ENCODE data around the gene NEU1.

NEU1 gene

DNA sequence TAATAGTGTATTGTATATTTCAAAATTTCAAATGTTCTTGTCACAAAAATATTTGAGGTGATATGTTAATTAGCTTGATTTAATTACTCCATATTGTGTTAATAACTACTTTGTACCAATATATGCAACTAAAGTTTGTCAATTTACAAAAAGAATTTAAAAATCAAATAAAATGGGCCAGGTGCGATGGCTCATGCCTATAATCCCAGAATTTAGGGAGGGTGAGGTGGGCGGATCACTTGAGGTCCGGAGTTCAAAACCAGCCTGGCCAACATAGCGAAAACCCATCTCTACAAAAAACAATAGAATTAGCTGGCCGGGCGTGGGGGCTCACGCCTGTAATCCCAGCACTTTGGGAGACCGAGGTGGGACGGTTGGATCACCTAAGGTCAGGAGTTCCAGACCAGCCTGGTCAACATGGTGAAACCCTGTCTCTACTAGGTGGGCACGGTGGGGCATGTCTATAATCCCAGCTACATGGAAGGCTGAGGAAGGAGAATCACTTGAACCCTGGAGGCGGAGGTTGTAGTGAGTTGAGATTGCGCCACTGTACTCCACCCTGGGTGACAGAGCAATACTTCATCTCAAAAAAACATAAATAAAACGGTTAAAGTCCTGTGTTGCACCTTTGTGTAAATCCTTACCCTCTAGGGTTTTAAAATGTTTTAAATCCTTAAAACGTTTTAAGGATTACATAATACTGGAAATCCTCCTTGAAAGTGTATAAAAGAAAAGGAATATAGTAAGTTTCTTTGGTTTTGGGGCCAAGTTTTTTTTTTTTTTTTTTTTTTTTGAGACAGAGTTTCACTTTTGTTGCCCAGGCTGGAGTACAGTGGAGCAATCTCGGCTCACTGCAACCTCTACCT is 31.0 kb downstream of the NEU1 start:
- Histone ChIP-seq H3K27me3 (replicated peaks; ENCODE audit: control insufficient read depth, insufficient read depth, low read length) (no peaks in the 10 kb centered on the region), H3K4me3 (replicated peaks; ENCODE audit: low read depth, low read length) (peak overlapping the region; percentile 77), H3K36me3 (ENCODE audit: control insufficient read depth, insufficient read depth, low read length) (no peaks in the 10 kb centered on the region)
- no peak for DNase-seq (ENCODE audit: extremely low read depth, insufficient read length)
- TF ChIP-seq, protein P1, sequence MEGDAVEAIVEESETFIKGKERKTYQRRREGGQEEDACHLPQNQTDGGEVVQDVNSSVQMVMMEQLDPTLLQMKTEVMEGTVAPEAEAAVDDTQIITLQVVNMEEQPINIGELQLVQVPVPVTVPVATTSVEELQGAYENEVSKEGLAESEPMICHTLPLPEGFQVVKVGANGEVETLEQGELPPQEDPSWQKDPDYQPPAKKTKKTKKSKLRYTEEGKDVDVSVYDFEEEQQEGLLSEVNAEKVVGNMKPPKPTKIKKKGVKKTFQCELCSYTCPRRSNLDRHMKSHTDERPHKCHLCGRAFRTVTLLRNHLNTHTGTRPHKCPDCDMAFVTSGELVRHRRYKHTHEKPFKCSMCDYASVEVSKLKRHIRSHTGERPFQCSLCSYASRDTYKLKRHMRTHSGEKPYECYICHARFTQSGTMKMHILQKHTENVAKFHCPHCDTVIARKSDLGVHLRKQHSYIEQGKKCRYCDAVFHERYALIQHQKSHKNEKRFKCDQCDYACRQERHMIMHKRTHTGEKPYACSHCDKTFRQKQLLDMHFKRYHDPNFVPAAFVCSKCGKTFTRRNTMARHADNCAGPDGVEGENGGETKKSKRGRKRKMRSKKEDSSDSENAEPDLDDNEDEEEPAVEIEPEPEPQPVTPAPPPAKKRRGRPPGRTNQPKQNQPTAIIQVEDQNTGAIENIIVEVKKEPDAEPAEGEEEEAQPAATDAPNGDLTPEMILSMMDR (IDR thresholded peaks at IDR 0.05; ENCODE audit: insufficient read depth, low read length, poor library complexity, severe bottlenecking), result no peak

DNA sequence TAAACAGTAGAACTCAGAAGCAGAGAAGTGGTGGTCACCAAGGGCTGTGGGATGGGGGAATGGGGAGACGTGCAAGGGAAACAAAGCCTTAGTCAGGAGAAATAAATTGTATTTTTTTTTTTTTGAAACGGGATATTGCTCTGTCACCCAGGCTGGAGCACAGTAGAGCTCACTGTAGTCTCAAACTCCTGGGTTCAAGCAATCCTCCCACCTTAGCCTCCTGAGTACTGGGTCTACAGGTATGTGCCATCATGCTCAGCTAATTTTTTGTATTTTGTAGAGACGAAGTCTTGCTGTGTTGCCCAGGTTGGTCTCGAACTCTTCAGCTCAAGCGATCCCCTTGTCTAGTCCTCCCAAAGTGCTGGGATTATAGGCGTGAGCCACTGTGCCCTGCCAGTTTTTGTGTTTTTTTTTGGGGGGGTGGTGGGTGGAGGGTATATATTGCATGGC is 31.7 kb downstream of the NEU1 start:
- no peaks in the 10 kb centered on the region for H3K27me3 ChIP-seq (replicated peaks; ENCODE audit: control insufficient read depth, insufficient read depth, low read length)
- TF ChIP-seq, protein P1 (IDR thresholded peaks at IDR 0.05; ENCODE audit: insufficient read depth, low read length, poor library complexity, severe bottlenecking), result no peak
- H3K4me3 ChIP-seq (replicated peaks; ENCODE audit: low read depth, low read length), result peak overlapping the region; percentile 77
- no peak for DNase-seq (ENCODE audit: extremely low read depth, insufficient read length)
- H3K36me3 ChIP-seq (ENCODE audit: control insufficient read depth, insufficient read depth, low read length), result no peaks in the 10 kb centered on the region

DNA sequence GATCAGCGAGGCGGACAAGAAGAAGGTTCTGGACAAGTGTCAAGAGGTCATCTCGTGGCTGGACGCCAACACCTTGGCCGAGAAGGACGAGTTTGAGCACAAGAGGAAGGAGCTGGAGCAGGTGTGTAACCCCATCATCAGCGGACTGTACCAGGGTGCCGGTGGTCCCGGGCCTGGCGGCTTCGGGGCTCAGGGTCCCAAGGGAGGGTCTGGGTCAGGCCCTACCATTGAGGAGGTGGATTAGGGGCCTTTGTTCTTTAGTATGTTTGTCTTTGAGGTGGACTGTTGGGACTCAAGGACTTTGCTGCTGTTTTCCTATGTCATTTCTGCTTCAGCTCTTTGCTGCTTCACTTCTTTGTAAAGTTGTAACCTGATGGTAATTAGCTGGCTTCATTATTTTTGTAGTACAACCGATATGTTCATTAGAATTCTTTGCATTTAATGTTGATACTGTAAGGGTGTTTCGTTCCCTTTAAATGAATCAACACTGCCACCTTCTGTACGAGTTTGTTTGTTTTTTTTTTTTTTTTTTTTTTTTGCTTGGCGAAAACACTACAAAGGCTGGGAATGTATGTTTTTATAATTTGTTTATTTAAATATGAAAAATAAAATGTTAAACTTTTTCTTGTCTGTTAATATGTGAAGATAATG is 32.9 kb downstream of the NEU1 start:
- DNase-seq (ENCODE audit: extremely low read depth, insufficient read length), result no peak
- TF ChIP-seq, protein P1 (IDR thresholded peaks at IDR 0.05; ENCODE audit: insufficient read depth, low read length, poor library complexity, severe bottlenecking), result peak; percentile 21
- peak overlapping the region; percentile 77 for H3K4me3 ChIP-seq (replicated peaks; ENCODE audit: low read depth, low read length)
- no peaks in the 10 kb centered on the region for H3K36me3 ChIP-seq (ENCODE audit: control insufficient read depth, insufficient read depth, low read length)
- H3K27me3 ChIP-seq (replicated peaks; ENCODE audit: control insufficient read depth, insufficient read depth, low read length), result no peaks in the 10 kb centered on the region

DNA sequence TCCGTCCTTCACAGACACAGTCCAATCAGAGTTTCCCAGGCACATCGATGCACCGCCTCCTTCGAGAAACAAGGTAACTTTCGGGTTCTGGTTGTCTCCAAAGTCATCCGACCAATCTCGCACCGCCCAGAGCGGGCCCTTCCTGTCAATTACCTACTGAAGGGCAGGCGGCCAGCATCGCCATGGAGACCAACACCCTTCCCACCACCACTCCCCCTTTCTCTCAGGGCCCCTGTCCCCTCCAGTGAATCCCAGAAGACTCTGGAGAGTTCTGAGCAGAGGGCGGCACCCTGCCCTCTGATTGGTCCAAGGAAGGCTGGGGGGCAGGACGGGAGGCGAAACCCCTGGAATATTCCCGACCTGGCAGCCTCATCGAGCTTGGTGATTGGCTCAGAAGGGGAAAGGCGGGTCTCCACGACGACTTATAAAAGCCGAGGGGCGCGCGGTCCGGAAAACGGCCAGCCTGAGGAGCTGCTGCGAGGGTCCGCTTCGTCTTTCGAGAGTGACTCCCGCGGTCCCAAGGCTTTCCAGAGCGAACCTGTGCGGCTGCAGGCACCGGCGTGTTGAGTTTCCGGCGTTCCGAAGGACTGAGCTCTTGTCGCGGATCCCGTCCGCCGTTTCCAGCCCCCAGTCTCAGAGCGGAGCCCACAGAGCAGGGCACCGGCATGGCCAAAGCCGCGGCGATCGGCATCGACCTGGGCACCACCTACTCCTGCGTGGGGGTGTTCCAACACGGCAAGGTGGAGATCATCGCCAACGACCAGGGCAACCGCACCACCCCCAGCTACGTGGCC is 35.1 kb downstream of the NEU1 start, which contains the start of gene HSPA1B:
Gene HSPA1B (plus strand): TSS at position 453 of the 794 bp plus-strand sequence. CDS start 213 bp downstream, at position 666.
- H3K36me3 ChIP-seq (ENCODE audit: control insufficient read depth, insufficient read depth, low read length), result no peaks in the 10 kb centered on the region
- H3K27me3 ChIP-seq (replicated peaks; ENCODE audit: control insufficient read depth, insufficient read depth, low read length), result no peaks in the 10 kb centered on the region
- peak within 1 kb of the TSS; percentile 80 for H3K4me3 ChIP-seq (replicated peaks; ENCODE audit: low read depth, low read length)
- DNase-seq (ENCODE audit: extremely low read depth, insufficient read length), result peak; percentile 93
- TF ChIP-seq, protein P1 (IDR thresholded peaks at IDR 0.05; ENCODE audit: insufficient read depth, low read length, poor library complexity, severe bottlenecking), result no peak

DNA sequence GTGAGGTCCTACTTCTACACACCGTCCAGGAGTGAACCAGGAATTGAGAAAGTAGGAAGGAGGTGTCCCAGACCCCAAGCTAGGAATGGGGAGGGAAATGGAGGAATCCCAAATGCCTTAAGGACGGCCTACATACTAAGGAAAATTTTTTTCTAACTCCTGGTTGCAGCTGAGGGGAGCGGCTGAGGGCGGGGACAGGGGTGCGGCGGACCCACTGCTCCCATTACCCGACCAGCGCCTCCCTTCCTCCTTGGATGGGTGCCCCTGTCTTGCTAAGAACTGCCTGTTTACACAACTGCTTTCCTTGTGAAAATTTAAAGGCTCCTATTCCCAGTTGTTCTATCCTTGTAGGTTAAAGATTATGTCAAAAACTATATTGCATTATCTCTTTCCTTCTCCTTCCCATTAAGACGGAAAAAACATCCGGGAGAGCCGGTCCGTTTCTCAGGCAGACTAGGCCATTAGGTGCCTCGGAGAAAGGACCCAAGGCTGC is 35.8 kb downstream of the NEU1 start:
- no peaks in the 10 kb centered on the region for H3K36me3 ChIP-seq (ENCODE audit: control insufficient read depth, insufficient read depth, low read length)
- no peak for DNase-seq (ENCODE audit: extremely low read depth, insufficient read length)
- TF ChIP-seq, protein P1 (IDR thresholded peaks at IDR 0.05; ENCODE audit: insufficient read depth, low read length, poor library complexity, severe bottlenecking), result no peak
- no peaks in the 10 kb centered on the region for H3K27me3 ChIP-seq (replicated peaks; ENCODE audit: control insufficient read depth, insufficient read depth, low read length)
- H3K4me3 ChIP-seq (replicated peaks; ENCODE audit: low read depth, low read length), result peak overlapping the region; percentile 66

All from GM06990 (cell line).